ENCODE data around the gene C4orf36.

The C4orf36 gene

GRCh38 chr4:86855572-86855971 lies 36.6 kb downstream of the C4orf36 start:
- DNase-seq = no peak

- DNase-seq = no peak
Observed at GRCh38 chr4:86853209-86853608, 39.0 kb downstream of the C4orf36 start.

DNA sequence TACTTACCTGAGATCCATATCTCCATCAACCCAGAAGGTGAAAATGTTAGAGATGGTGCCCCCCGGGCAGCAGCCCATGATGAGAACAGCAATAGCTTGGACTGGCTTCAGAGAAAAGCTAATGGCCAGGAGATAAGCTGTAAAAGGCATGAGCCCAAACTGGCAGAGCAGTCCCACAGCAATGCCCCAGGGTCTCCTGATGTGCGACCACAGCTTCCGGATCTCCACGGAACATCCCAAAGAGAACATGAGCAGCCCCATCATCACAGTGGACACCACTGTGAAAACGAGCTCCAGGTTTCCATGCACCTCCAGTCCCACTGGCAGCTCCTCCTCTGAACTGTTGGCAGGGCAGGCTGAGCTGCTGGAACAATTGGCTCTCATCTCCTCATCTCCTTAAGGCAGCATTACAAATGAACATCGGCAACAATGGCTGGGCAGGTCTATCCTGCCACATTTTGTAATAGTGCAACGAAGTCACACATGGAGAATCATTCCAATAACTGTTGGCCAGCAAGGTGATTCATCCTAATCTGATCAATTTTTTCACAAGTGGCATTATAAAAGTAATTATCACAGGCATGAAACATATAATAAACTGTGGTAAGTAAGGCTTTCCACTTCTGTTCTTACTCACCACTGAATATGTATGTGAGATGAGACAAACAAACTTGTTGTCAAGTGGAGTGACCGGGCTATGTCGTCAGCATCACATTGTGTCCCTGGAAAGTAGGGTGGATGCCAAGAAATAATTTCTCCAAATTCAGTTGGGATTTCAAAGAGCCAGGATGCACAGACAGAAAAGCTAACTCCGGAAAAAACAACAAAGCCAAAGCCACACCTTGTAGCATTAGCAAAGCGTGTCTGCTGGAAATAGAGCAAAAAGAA lies 43.2 kb downstream of the C4orf36 start, which contains the start of gene SLC10A6:
SLC10A6 (minus strand) TSS at position 653 of the 888 bp plus-strand sequence; CDS start at position 384, 269 bp downstream.
- DNase-seq = no peak

GRCh38 chr4:86848136-86848535 lies 44.1 kb downstream of the C4orf36 start:
- DNase-seq = no peak

DNA sequence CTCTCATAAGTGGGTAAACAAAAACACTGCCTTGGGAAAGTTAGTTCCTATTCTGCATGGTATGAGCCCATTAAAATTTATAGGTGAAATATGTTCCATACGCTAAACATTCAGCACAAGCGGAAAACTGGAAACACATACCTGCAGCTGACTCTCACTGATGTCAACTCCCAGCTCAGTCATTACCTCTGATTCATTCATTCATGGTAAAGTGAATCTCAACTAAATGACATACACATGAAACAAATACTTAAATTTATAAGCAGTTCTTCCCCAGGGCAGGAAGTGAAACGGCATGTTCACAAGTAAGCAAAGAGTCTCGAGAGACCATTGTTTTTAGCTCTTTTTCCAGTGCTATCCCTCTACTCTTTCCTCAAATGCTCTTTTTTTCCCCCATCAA lies 44.7 kb downstream of the C4orf36 start:
- no peak for DNase-seq

DNA sequence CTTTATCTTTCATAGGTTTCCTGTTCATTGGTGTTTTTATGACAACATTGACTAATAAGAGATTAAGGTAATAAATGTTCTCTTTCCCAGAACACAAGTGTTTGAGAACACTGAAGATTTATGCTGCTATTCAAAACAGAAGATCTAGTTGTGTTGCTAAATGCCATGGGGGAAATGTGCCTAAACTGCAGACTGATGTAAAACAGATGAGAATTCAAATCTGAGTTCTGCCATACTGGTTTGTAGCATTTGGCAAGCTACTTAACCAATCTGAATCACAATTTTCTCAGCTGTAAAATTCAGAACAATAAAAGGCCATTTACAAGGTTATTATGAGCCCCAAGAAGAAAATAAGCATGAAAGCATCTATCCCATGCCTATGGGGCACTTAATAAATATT lies 45.3 kb downstream of the C4orf36 start:
- no peak for DNase-seq

DNA sequence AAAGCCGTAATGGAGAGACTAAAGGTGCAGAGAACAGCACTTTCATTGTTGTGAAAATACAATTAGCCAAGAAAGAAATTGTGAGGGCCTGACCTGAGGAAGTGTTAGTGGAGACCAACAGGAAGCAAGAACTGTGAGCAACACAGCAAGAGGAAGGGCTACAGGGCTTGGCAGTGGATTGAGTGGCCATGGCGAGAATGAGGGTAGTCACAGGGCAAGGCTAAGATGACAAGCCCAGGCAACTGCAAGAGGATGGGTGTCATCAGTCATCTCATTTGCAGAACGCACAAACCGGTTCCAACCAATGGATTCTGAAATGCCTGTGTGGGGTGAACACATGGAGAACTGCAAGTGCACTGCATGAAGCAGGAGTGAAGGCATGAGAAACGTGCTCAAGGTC lies 46.6 kb downstream of the C4orf36 start:
- DNase-seq = no peak

DNA sequence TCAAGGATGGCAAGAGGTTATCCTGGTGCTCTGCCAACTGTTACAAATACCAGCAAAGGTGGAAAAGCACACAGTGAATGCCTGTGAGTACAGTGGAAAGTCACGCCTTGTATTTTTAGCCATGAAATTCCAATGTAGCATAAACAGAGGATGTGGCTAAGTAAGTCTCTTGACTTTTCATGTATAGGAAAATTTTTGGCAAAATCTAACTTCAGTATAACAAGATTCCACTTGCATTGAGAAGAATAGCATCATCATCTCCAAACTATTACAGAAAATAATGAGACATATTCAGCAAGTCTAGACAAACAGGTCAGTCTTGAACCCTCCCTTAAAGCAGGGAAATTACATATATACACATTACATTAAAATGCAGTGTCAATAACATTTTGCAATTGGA lies 50.9 kb downstream of the C4orf36 start:
- no peak for DNase-seq

GRCh38 chr4:86840858-86841257 lies 51.4 kb downstream of the C4orf36 start:
- no peak for DNase-seq

- no peak for DNase-seq
Observed at GRCh38 chr4:86837691-86838503, 54.3 kb downstream of the C4orf36 start.

DNA sequence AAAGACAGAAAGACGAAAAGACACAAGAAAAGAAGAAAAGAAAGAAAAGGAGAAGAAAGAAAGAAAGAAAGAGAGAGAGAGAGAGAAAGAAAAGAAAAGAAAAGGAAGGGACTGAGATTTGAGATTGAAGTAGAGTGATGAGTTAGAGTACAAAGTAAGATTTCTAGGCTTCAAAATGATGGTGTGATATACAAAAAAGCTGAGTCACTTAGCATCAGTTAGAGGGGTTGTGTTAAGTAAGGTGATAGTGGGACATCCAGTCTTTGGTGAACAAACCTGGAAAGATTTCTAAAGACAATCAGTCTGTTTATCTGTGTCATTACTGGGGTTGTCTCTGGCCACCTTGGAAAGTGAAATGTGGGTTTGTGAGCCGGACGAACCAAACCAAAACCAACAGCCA lies 56.5 kb downstream of the C4orf36 start:
- DNase-seq = no peak

- DNase-seq = no peak
Observed at GRCh38 chr4:86834901-86835300, 57.3 kb downstream of the C4orf36 start.

DNA sequence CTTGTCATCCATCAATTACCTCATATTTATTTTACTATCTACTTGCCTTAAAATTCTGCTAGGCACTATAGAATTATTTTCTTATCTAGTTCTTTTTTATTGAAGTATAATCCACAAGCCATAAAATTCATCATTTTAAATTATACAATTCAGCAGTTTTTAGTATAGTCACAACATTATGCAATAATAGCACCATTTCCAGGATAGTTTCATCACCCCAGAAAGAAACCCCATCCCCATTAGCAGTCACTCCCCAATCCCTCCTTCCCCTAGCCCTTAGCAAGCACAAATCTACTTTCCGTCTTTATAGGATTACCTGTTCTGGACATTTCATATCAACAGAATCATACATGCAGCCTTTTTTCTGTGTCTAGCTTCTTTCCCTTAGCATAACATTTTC lies 58.6 kb downstream of the C4orf36 start:
- no peak for DNase-seq

GRCh38 chr4:86831262-86832130 lies 60.7 kb downstream of the C4orf36 start:
- DNase-seq = no peak
